ENCODE measurements around the gene RPS25. TPM values are rescaled to one million over a fixed set of nuclear protein-coding genes. Genes with fewer than 3 reads are reported as not detected.

The RPS25 gene
- total and polyA plus RNA-seq, 9 of the 15 experiments (the other 6 are each of a cell fraction or from before 2014, with no cell fraction given) = 1,553 to 5,486 (median 2,471) TPM

DNA sequence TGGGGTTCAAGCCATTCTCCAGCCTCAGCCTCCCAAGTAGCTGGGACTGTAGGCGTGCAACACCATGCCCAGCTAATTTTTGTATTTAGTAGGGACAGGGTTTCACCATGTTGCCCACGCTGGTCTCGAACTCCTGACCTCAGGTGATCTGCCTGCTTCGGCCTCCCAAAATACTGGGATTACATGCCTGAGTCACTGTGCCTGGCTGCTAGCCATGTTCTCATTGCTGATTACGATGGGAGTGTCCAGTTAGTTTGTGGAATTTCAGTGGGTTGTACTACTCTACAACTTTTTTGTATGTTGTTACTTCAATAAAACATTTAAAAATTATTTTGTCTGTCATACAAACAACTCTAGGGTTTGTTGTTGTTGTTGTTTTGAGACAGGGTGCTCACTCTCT lies 44.6 kb upstream of the RPS25 start (continued):
- TF ChIP-seq EP400 (IDR thresholded peaks at IDR 0.05) (peak; percentile 40; the same call in 1 of the 2 replicates), EZH2 (IDR thresholded peaks at IDR 0.05; ENCODE audit: borderline replicate concordance, low read depth, low read length) (no peak), ZNF316 (IDR thresholded peaks at IDR 0.05) (peak; percentile 84), ZNF41 (CRISPR knock-in tag; conservative IDR thresholded peaks at IDR 0.05) (no peak), ZNF445 (CRISPR knock-in tag; IDR thresholded peaks at IDR 0.05; ENCODE audit: low read depth) (no peak), SP1 (CRISPR knock-in tag; IDR thresholded peaks at IDR 0.05) (peak; percentile 60; the same call in 1 of the 2 replicates), ZNF12 (CRISPR knock-in tag; IDR thresholded peaks at IDR 0.05) (no peak), ZNF79 (CRISPR knock-in tag; IDR thresholded peaks at IDR 0.05; ENCODE audit: low read depth) (no peak), HDAC2 (IDR thresholded peaks at IDR 0.05) (0 out of 2 replicates have a peak, but pooled peaks have one; percentile 49), KLF10 (CRISPR knock-in tag; IDR thresholded peaks at IDR 0.05) (no peak), ZNF589 (CRISPR knock-in tag; IDR thresholded peaks at IDR 0.05; ENCODE audit: low read depth) (no peak), KAT8 (IDR thresholded peaks at IDR 0.05; ENCODE audit: low read depth) (no peak), ATF7 (IDR thresholded peaks at IDR 0.05) (peak; percentile 48; the same call in 1 of the 2 replicates), ARID1B (IDR thresholded peaks at IDR 0.05) (peak; percentile 74), POLR2B (IDR thresholded peaks at IDR 0.05; ENCODE audit: low read depth, partially characterized antibody) (no peak), CBX8 (IDR thresholded peaks at IDR 0.05; ENCODE audit: borderline replicate concordance, extremely low read depth, low read depth, low read length, poor library complexity, severe bottlenecking) (no peak), POLR2H (tag; IDR thresholded peaks at IDR 0.05; ENCODE audit: low read depth) (no peak), TEAD4 (IDR thresholded peaks at IDR 0.05; ENCODE audit: low read length) (peak; percentile 33; the same call in 1 of the 2 replicates), TEAD4 (CRISPR knock-in tag; IDR thresholded peaks at IDR 0.05; ENCODE audit: borderline replicate concordance) (no peak), NFIC (IDR thresholded peaks at IDR 0.05) (peak; percentile 98), BRD4 (IDR thresholded peaks at IDR 0.05) (no peak), CTBP1 (IDR thresholded peaks at IDR 0.05; ENCODE audit: borderline replicate concordance) (peak; percentile 50; the same call in 1 of the 2 replicates), ZNF785 (CRISPR knock-in tag; IDR thresholded peaks at IDR 0.05) (no peak), ZNF143 (CRISPR knock-in tag; IDR thresholded peaks at IDR 0.05) (no peak), NFXL1 (CRISPR knock-in tag; IDR thresholded peaks at IDR 0.05) (no peak), LARP7 (IDR thresholded peaks at IDR 0.05) (no peak), ZNF57 (CRISPR knock-in tag; IDR thresholded peaks at IDR 0.05) (no peak), CBX1 (IDR thresholded peaks at IDR 0.05; ENCODE audit: low read depth) (0 out of 2 replicates have a peak, but pooled peaks have one; percentile 59), ZNF561 (CRISPR knock-in tag; conservative IDR thresholded peaks at IDR 0.05) (no peak), TCF3 (CRISPR knock-in tag; IDR thresholded peaks at IDR 0.05) (0 out of 2 replicates have a peak, but pooled peaks have one; percentile 16), HDAC3 (IDR thresholded peaks at IDR 0.05; ENCODE audit: borderline replicate concordance, partially characterized antibody) (no peak), SMAD4 (CRISPR knock-in tag; conservative IDR thresholded peaks at IDR 0.05) (no peak), JUND (IDR thresholded peaks at IDR 0.05; ENCODE audit: borderline replicate concordance, low read depth, low read length) (peak; percentile 61), JUND (tag; IDR thresholded peaks at IDR 0.05; ENCODE audit: borderline replicate concordance, low read depth, low read length) (peak; percentile 55; the same call in 2 of the 3 replicates)
- TF ChIP-seq, protein P1, sequence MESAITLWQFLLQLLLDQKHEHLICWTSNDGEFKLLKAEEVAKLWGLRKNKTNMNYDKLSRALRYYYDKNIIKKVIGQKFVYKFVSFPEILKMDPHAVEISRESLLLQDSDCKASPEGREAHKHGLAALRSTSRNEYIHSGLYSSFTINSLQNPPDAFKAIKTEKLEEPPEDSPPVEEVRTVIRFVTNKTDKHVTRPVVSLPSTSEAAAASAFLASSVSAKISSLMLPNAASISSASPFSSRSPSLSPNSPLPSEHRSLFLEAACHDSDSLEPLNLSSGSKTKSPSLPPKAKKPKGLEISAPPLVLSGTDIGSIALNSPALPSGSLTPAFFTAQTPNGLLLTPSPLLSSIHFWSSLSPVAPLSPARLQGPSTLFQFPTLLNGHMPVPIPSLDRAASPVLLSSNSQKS (CRISPR knock-in tag; IDR thresholded peaks at IDR 0.05) = no peak

Measured in K562 (cell line).